HG03342 (cell line): Measurements from ENCODE around the gene KCNK4.
"Not testable (repeated sequence)": the region's sequence is repeated elsewhere in the genome, so short reads cannot be mapped to it uniquely, and the experiment has no call there.

Experiments used
- ATAC-seq: cut with Tn5 transposase; IDR thresholded peaks from one replicate; pipeline ENCODE4 v1.9.1; 2021; ENCODE audit warnings: mild to moderate bottlenecking, moderate library complexity; ENCODE audit not compliant: unreplicated experiment

KCNK4 gene

DNA sequence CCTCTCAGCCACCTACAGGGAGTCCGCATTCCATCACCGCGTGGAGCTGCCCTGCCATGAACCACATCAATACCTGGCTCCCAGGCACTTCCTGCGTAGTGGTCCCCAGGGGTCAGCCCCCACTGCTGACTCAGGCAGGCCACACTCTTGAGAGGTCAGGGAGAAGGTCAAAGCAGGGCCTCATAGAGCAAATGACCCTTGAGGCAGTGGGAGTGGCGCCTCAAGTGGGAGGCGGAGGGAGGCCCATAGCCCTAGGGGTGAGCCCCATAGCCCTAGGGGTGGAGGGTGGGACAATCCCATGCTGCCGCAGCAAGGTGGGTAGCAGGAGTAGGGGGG is 31.8 kb downstream of the KCNK4 start:
- no peak for ATAC-seq

DNA sequence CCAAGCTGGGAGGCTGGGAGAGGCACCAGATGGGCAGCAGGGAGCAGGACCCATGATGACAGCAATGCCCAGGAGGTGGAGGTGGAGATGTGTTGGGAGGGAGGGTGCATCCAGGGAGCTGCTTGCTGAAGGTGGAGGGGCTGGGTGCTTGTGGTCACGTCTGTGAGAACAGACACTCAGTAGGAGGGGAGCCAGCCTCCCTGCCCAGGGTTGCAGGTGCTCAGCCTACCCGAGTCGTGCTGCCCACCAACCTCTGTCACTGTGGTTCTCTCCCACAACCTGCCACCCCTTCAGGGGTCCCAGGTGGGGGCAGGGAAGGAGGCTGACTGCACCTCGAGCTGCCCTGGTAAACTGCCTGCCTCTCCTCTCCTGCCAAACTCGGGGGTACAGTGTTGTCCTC is 32.3 kb downstream of the KCNK4 start:
- no peak for ATAC-seq

DNA sequence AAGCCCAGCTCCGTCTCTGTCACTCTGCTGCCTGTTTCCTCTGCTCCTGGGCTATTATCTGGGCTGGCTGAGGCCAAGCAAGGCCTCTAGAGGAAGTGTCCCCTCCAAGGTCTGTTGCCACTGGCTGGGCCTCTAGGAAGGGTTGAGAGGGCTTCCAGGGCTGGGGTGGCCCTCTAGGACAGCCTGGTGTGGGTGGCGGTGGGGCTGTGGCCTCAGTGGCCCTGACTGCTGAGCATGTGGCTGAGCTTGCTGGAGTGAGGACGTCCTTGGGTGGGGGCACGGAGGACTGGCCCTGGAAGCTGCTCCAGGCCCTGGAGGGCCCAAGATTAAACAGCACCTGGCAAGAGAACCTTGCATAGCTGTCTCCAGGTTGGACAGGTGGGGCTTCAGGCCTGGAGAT is 32.9 kb downstream of the KCNK4 start:
- not testable (repeated sequence) for ATAC-seq

DNA sequence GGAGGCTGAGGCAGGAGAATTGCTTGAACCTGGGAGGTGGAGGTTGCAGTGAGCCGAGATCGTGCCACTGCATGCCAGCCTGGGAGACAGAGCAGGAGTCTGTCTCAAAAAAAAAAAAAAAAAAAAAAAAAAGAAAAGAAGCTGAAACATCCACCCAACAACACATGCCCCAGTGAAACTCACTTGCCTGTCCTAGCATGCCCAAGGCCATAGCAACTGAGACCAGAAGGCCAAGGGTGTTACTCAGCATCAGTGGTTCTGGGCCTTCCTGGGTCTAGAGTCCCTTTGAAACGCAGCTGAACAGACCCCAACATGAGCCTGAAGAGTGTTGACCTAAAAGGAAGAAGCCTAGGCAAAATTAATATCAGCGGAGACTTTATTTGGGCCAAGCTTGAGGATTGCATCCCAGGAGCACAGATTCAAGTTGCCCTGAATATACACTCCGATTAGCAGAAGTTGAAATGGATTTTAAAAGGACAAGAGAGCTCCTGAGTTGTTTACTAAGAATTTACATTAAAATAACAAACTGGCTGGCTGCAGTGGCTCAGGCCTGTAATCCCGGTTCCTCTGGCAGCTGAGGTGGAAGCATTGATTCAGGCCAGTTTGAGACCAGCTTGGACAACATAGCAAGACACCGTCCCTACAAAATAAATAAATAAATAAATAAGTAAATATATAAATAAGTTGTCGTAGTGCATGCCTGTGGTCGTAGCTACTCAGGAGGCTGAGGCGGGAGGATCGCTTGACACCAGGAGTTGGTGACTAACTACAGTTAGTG is 33.8 kb downstream of the KCNK4 start:
- ATAC-seq: no peak

DNA sequence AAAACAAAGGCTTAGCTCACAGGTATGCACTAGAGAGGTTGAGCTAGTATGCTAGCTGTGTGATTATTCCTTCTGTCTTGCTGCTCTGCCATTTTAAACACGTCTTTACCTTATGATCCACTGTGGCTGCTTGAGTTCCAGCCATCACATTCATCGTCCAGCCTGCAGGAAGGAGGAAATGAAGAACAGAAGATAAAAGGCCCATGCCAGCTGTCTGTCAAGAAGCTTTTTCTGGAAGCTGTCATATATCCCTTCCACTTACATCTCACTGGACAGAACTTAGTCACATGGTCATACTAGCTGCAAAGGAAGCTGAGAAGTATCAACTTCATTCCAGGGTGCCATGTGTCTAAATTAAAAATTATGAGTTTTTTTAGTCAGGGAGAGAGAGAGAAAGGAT is 36.3 kb downstream of the KCNK4 start:
- no peak for ATAC-seq

DNA sequence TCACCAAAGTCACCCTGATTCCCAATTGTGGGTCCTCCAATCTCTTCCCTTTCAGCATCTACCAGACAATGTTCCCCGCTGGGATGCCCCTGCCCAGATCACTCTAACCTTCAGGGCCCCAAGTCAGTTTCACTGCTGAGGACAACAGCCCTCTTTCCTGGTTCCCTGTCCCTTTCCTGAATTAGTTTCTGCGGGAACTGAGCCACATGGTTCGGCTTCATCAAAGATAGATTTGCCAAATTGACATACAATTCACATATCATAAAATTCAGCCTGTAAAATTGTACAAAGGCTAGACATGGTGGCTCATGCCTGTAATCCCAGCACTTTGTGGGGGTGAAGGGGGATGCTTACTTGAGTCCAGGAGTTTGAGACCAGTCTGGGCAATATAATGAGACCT is 36.9 kb downstream of the KCNK4 start:
- ATAC-seq: no peak

DNA sequence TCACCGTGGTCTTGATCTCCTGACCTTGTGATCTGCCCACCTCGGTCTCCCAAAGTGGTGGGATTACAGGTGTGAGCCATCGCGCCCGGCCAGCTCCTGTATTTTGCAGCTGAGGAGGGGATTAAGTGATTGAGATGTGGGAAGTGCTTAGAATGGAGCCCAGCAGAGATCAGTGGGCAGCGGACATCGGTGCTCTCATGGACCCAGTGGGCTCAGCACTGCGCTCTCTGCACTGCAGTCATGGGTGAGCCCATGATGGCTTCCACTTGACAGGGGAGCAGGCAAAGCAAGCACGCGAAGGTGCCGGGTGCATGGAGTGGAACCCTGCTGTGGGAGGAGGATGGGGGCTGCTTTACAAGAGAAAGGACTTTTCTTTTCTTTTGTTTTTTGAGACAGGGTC is 39.8 kb downstream of the KCNK4 start:
- no peak for ATAC-seq

DNA sequence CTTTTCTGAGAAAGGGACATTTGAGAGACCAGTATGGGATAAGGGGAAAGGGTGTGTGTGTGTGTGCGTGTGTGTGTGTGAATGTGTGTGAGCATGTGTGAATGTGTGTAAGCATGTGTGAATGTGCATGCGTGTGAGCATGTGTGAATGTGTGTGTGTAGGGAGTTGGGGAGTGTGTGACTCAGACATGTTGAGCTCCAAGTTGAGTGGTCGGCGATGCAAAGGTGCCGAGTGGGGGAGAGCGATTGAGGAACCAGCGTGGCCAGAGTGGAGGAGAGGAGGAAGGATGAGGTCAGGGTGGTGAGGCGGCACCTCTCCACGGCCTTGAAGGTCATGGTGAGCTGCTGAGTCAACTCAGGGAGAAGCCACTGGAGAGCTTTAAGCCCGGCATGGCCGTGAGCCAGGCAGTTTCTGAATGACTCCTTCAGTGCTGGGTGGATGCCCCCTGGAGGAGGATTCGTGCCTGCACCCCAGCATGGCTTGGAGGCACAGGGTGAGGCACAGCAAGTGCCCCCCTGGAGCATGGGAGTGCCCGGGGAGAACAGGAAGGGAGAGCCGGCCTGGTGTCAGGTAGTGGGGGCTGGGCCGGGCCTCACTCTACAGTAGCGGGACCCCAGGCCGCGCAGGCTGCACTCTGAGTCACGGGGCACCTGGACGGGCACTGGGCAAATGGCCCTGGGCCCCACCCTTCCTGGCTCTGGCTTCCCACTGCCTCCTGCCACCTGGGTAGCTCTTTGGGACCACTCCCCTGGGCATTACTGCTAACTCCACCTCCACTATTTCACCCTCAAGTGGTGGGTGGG is 40.7 kb downstream of the KCNK4 start:
- no peak for ATAC-seq

DNA sequence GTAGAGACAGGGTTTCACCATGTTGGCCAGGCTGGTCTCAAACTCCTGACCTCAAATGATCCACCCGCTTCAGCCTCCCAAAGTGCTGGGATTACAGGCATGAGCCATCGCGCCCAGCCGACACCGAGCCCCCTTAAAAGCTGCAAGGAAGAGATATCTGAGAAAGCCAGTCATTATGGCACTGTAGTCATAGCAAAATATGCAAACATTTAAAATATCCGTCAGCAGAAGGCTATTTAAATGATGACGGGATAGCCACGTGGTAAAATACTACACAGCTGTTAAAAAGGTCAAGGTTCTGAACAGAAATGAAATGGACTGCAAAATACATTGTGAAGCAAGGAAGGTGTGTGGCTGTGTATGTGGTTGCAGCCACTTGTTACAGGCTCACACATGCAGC is 42.5 kb downstream of the KCNK4 start:
- no peak for ATAC-seq

DNA sequence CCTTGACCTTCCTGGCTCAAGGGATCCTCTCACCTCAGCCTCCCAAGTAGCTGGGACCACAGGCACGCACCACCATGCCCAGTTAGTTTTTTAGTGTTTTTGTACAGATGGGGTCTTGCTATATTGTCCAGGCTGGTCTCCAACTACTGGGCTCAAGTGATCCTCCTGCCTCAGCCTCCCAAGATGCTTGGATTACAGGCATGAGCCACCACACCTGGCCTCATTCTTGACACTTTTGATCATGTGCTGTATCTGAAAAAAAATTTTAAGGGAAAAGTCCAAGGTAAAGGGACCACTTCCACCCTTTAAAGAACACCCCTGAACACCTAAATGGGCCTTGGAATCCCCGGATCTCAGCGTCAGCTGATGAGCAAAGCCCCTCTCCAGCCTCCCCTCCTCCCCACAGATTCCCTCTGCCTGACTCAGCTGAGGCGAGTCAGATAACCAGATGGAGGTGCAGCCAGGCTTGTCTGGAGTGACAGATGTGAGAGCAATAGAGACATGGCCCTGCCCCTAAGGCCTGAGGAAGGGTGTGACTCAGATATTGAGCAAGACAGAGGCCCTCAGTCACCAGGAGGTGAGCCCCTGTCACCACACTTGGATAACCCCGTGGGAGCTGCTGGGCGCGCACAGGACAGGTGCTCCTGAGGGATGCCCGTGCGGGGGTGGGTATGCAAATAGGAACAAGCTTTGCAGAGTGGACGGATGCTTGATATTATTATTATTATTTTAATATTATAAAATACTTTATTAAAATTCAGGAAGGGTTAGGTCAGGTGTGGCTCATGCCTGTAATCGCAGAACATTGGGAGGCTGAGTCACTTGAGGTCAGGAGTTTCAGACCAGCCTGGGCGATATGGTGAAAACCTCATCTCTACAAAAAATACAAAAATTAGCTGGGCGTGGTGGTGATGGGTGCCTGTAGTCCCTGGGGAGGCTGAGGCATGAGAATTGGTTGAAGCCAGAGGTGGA is 43.9 kb downstream of the KCNK4 start:
- ATAC-seq: peak; percentile 84

DNA sequence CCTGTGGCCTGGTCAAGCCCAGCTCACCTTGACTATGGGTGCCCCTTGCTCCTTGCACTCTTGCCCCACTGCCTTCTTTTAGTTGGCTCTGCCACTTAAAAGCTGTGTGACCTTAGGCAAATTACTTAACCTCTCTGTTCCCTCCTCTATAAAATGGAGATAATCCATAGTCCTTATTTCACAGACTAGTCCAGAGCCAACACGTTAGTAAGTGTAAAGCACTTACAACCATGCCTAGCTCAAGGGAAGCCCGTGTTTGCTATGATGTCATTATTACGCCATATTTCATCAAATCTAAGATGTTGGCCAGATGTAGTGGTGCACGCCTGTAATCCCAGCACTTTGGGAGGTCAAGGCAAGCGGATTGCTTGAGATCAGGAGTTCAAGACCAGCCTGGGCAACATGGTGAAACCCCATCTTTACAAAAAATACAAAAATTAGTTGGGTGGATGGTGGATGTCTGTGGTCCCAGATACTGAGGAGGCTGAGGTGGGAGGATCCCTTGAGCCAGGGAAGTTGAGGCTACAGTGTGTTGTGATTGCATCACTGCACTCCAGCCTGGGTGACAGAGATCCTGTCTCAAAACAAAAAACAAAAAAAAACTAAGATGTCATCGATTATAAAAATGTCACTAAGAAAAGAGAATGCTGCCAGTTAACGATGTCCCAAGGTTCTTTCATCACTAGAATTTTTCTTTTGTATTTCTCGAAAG is 46.6 kb downstream of the KCNK4 start:
- no peak for ATAC-seq

DNA sequence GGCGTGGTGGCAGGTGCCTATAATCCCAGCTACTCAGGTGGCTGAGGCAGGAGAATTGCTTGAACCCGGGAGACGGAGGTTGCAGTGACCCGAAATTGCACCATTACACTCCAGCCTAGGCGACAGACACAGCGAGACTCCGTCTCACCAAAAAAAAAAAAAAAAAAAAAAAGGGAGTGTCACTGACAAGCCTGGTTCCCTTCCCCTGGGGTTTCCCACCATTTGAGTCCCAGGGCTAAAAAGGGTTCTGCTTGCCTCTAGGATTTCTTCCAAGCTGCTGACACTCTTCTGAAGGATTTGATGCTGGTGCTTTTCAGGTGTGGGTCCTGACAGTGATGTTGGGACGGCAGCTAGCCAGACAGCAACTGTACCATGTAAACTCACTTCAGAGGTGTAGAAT is 47.6 kb downstream of the KCNK4 start:
- ATAC-seq: no peak

DNA sequence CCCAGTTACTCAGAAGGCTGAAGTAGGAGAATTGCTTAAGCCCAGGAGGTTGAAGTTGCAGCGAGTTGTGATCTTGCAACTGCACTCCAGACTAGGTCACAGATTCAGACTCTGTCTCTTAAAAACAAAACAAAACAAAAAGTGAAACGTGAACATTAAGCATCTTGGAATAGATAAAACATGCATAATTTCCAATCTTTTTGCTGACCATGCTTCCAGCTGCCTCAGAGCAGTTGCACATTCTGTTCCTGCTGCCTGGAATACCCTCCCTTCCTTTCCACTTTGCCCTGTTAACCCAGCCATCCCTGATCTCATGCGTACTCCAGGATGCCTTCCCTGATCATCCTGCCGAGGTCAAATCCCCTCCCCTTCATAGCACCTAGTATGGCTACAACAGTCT is 48.2 kb downstream of the KCNK4 start:
- ATAC-seq: no peak

DNA sequence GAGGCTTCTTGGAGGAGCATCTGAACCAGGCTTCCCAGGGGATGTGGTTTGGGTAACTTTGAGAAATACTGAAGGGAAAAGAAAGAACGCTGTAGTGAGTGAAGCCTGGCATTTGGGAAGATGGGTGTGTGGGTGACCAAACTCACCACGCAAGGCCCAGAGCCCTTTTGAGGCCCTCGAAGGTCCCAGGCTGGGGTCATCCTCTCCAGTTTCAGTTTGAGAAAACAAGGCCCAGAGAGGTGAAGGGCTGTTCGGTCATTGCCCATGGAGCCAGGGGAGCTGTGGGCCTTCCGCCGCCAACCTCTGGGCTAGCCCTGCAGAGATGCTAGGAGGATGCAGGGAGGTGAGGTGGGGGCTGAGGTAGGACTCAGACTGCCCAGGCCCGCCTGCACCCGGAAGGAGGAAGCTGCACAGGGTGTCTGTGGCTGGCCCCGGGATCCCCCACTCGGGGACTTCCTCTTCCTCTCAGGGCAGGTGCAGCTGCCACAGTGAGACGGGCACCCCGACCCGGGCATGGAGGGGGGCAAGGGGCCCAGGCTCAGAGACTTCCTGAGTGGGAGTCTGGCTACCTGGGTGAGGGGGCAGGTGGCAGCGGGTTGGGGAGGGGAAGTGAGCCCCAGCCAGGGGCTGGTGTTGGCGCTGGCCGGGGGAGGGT is 48.8 kb downstream of the KCNK4 start, which contains the start of gene CCDC88B:
Gene CCDC88B (plus strand): TSS at position 451 of the 655 bp plus-strand sequence. CDS start 63 bp downstream, at position 514.
- ATAC-seq: peak; percentile 46

DNA sequence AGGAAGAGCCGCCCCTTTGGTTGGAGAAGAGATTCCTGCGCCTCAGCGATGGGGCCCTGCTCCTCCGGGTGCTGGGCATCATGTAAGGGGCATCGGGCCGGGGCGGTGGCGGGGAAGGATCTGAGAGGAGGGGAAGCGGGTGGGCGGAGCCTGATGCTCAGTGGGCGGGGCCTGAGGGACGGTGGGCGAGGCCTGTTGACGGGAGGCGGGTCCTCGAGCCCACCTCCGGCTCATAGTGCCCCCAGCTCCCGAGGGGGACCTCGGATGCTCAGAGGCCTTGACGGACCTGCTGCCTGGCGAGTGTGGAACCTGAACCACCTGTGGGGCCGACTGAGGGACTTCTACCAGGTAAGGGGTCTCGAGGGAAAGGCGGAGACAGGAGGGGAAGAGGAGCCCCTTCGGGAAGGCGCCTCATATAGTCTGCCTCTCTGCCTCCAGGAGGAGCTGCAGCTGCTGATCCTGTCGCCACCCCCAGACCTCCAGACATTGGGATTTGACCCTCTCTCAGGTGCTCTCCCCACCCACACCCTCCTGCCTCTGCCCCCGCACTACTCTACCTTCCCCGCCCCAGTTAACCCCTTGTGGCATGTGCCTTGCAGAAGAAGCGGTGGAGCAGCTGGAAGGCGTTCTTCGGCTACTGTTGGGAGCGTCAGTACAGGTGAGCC is 49.7 kb downstream of the KCNK4 start:
- ATAC-seq: peak; percentile 34

DNA sequence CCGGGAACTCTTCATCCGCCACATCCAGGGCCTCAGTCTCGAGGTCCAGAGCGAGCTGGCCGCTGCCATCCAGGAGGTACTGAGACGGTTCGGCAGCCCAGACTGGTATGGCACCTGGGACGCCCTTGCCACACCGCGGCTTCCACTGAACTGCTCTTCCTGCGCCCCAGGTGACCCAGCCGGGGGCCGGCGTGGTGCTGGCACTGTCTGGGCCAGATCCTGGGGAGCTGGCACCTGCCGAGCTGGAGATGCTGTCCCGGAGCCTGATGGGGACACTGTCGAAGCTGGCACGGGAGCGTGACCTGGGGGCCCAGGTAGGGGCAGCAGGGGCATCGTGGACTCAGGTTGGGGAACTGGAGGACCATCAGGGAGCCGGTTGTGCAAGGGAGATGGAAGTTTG is 50.3 kb downstream of the KCNK4 start:
- ATAC-seq: no peak

DNA sequence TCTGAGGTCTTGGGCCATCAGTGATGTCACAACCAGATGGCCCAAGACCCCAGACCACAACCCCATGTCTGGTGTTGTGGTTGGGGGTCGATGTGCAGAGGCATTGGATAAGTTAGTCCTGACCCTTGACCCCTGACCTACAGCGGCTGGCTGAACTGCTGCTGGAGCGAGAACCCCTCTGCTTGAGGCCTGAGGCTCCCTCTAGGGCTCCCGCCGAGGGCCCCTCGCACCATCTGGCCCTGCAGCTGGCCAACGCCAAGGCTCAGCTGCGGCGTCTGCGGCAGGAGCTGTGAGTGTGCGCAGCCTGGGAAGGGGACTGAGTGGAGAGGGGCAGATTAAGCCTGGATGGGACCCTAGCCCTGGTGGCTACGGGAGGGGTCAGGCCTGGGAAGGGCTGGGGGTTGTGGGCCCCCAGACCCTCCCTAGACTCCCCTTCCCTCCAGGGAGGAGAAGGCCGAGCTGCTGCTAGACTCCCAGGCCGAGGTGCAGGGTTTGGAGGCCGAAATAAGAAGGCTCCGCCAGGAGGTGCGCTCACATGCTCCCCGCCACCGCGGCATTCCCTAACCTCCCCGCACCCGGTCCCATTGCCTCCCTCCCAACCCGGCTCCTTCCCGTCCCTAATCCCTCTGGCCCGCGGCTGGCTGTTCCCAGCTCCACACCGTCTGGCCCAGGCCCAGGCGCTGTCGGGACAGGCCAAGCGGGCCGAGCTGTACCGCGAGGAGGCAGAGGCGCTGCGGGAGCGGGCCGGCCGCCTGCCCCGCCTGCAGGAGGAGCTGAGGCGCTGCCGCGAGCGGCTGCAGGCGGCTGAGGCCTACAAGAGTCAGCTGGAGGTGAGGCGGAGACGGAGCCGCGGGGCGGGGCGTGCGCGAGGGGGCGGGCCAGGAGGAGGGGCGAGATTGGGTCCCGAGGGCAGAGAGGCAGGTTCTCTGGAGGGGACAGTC is 51.0 kb downstream of the KCNK4 start:
- ATAC-seq: no peak
